Smooth muscle cell (in vitro differentiated cells): Measurements from ENCODE around the gene AQP2. TPM values are rescaled to one million over a fixed set of nuclear protein-coding genes. Genes with fewer than 3 reads are reported as not detected.
A peak's percentile ranks its signal among the peaks of the same experiment; 100 is the strongest.

Experiments used
- DNase-seq: peaks from one replicate; lab custom pipeline; 2025; ENCODE audit not compliant: unreplicated experiment; lab: John Stamatoyannopoulos, UW
- H2AFZ ChIP-seq: fragments of 200-600 bp; sonication (generic); 2 replicates; pipeline ENCODE4 v1.6.0; 2016; ENCODE audit warnings: antibody characterized with exemption, low read depth, mild to moderate bottlenecking
- H3F3A ChIP-seq: fragments of 200-600 bp; sonication (generic); 2 replicates; pipeline ENCODE4 v1.6.0; 2017; ENCODE audit warnings: antibody characterized with exemption, low read depth
- H3K27ac ChIP-seq: fragments of 200-600 bp; sonication (generic); 2 replicates; pipeline ENCODE4 v1.5.1; 2016; ENCODE audit warnings: low read depth, mild to moderate bottlenecking
- H3K27me3 ChIP-seq: fragments of 200-600 bp; sonication (generic); 2 replicates; pipeline ENCODE4 v1.6.1; 2016; ENCODE audit warnings: low read depth, mild to moderate bottlenecking
- H3K36me3 ChIP-seq: fragments of 200-600 bp; sonication (generic); 2 replicates; pipeline ENCODE4 v1.5.1; 2016; ENCODE audit warnings: low read depth
- H3K4me1 ChIP-seq: fragments of 200-600 bp; sonication (generic); 2 replicates; pipeline ENCODE4 v1.5.1; 2016; ENCODE audit warnings: low read depth
- H3K4me2 ChIP-seq: fragments of 200-600 bp; sonication (generic); 2 replicates; pipeline ENCODE4 v1.6.0; 2016; ENCODE audit warnings: mild to moderate bottlenecking
- H3K4me3 ChIP-seq: fragments of 200-600 bp; sonication (generic); 2 replicates; pipeline ENCODE4 v1.5.1; 2016; ENCODE audit warnings: mild to moderate bottlenecking
- H3K79me2 ChIP-seq: fragments of 200-600 bp; sonication (generic); 2 replicates; pipeline ENCODE4 v1.6.0; 2016; ENCODE audit warnings: low read depth, mild to moderate bottlenecking
- H3K9ac ChIP-seq: fragments of 200-600 bp; sonication (generic); 2 replicates; pipeline ENCODE4 v1.6.0; 2016; ENCODE audit warnings: low read depth
- H3K9me3 ChIP-seq: fragments of 200-600 bp; sonication (generic); replicated peaks from 2 replicates; pipeline ENCODE4 v1.5.1; 2016; ENCODE audit warnings: low read depth
- H4K20me1 ChIP-seq: fragments of 200-600 bp; sonication (generic); 2 replicates; pipeline ENCODE4 v1.6.0; 2016; ENCODE audit warnings: low read depth
- CTCF ChIP-seq: fragments of 200-600 bp; sonication (generic); IDR thresholded peaks from 2 replicates; pipeline ENCODE4 v1.5.1; 2017; ENCODE audit warnings: borderline replicate concordance, mild to moderate bottlenecking, antibody characterized with exemption; ENCODE audit not compliant: insufficient read depth, poor library complexity, severe bottlenecking
- WGBS: methylation state at CpG from one replicate; pipeline ENCODE4 v1.1.7; 2016; ENCODE audit warnings: low lambda C conversion rate; 5-methylcytosine and 5-hydroxymethylcytosine counted together
- polyA plus RNA-seq: library from polyadenylated mRNA; unstranded; fragments of >200 nt; fragmentation: Nextera tagmentation; extraction: Ambion mirVana; gene quantifications from 2 replicates; pipeline ENCODE4 v1.2.1, GENCODE V29; 2016
- total RNA-seq: library from RNA; depleted of rRNA; stranded (reverse); fragments of >200 nt; gene quantifications from 2 replicates; pipeline ENCODE4 v1.2.3, GENCODE V29; 2014

Gene AQP2
- total and polyA plus RNA-seq, 2 experiments from 2014 or later: 0.13 to 0.14 TPM

GRCh38 chr12:49902399-49903350, 47.9 kb upstream of the AQP2 start:
- Histone ChIP-seq H3K9me3 (no peaks in the 10 kb centered on the region), H3K9ac (no peak overlapping the region), H3K36me3 (no peaks in the 10 kb centered on the region), H2AFZ (no peak overlapping the region), H3K4me3 (no peak overlapping the region), H3K27ac (no peak overlapping the region), H3K27me3 (no peaks in the 10 kb centered on the region), H4K20me1 (no peaks in the 10 kb centered on the region), H3F3A (no peaks in the 10 kb centered on the region), H3K79me2 (no peaks in the 10 kb centered on the region), H3K4me1 (peaks cover 14% of the 10 kb centered on the region), H3K4me2 (no peak overlapping the region)
- TF ChIP-seq CTCF: no peak
- 80% methylated on average over 15 of the region's 16 CpGs for WGBS
- DNase-seq: no peak

GRCh38 chr12:49903351-49903699, 47.2 kb upstream of the AQP2 start:
- peaks cover 14% of the 10 kb centered on the region for H3K4me1 ChIP-seq
- 81% methylated on average over 12 of the region's 12 CpGs for WGBS
- no peak overlapping the region for H3K9ac ChIP-seq

GRCh38 chr12:49903700-49904423, 46.7 kb upstream of the AQP2 start, which contains the start of gene FAIM2:
Gene FAIM2, minus strand, starts transcription at chr12:49903900. Its CDS starts 108 bp downstream, at chr12:49903792.
- peak within 1 kb of the TSS; percentile 86 for H3K4me2 ChIP-seq
- no peaks in the 10 kb centered on the region for H4K20me1 ChIP-seq
- H3K9me3 ChIP-seq: no peaks in the 10 kb centered on the region
- H2AFZ ChIP-seq: peak within 1 kb of the TSS; percentile 79
- H3K4me1 ChIP-seq: peaks cover 14% of the 10 kb centered on the region
- H3K4me3 ChIP-seq: peak within 1 kb of the TSS; percentile 38
- no peak within 1 kb of the TSS for H3K9ac ChIP-seq
- no peak for TF ChIP-seq CTCF
- no peaks in the 10 kb centered on the region for H3F3A ChIP-seq
- H3K36me3 ChIP-seq: no peaks in the 10 kb centered on the region
- H3K27me3 ChIP-seq: no peaks in the 10 kb centered on the region
- whole genome bisulfite sequencing: 15% methylated on average over 35 of the region's 56 CpGs
- H3K27ac ChIP-seq: no peak within 1 kb of the TSS
- peak; percentile 70 for DNase-seq
- H3K79me2 ChIP-seq: no peaks in the 10 kb centered on the region

More at GRCh38 chr12:49903351-49903699, 47.2 kb upstream of the AQP2 start:
- Histone ChIP-seq H2AFZ (peak overlapping the region; percentile 79), H4K20me1 (no peaks in the 10 kb centered on the region), H3F3A (no peaks in the 10 kb centered on the region), H3K4me3 (peak overlapping the region; percentile 38), H3K4me2 (peak overlapping the region; percentile 86), H3K36me3 (no peaks in the 10 kb centered on the region), H3K79me2 (no peaks in the 10 kb centered on the region), H3K9me3 (no peaks in the 10 kb centered on the region), H3K27me3 (no peaks in the 10 kb centered on the region), H3K27ac (no peak overlapping the region)
- DNase-seq: no peak
- no peak for TF ChIP-seq CTCF
